Measurements from ENCODE around the gene GNB1L. TPM values are rescaled to one million over a fixed set of nuclear protein-coding genes. Genes with fewer than 3 reads are reported as not detected.

The GNB1L gene
- total and polyA plus RNA-seq, 10 of the 15 experiments (the other 5 are each of a cell fraction or from before 2014, with no cell fraction given), result 0.21 to 19.4 (median 6.8) TPM

DNA sequence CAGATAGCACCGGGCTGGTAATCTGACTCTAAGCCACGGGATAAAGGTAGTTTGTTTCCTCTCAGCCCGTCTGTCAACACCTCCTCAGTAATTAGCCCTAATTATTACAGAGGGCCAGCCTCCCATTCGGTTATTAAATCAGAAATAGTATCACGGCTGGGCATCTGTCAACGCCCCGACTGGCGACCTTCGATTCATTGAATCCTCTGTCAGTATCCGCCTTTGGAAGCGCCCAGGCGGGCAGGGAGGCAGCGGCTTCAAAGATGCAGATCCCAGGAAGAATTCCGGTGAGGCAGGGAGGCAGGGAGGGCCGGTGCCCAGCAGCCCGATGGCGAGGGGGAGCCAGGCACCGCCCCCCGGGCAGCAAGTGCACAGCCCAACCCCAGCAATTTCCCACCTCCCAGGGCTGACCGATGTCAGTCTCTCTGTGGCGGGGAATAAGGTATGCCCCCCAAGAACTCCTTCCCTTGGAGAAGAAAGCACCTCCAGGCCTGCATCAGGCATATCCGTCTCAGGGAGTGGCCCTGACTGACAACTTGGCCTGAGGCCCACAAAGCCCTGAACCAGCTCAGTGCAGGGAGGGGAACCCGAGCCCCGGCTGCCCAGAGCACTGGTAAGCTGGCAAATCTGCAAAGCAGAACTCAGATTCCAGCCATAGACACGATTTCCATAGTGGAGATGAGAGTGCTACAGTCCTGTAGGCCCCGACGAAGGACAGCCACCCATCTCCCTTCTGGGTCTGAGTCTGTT is 11.4 kb downstream of the GNB1L start:
- Histone ChIP-seq H3K27ac (ENCODE audit: control insufficient read depth, insufficient read depth) (no peak overlapping the region), H3K4me3 (no peak overlapping the region), H3K27me3 (replicated peaks in 1 of 2; ENCODE audit: control insufficient read depth in 2 of 2, insufficient read depth in 2 of 2, low read length in 1 of 2) (no peaks in the 10 kb centered on the region), H3K4me2 (ENCODE audit: control insufficient read depth, insufficient read depth) (no peak overlapping the region), H2AFZ (ENCODE audit: control insufficient read depth, low read depth, low read length) (no peak overlapping the region), H3K4me1 (ENCODE audit: control insufficient read depth, insufficient read depth, low read length) (no peaks in the 10 kb centered on the region; the same call in none of the 2 replicates), H3K9me3 (replicated peaks; ENCODE audit: control insufficient read depth, insufficient read depth, low read length) (no peaks in the 10 kb centered on the region; the same call in 2 of the 3 replicates), H3K9ac (ENCODE audit: control insufficient read depth, insufficient read depth, low read length) (no peak overlapping the region), H3K36me3 (ENCODE audit: control insufficient read depth in 2 of 2, insufficient read depth in 2 of 2, low read length in 1 of 2) (no peaks in the 10 kb centered on the region; a peak in 1 of 4 replicates), H4K20me1 (ENCODE audit: control insufficient read depth, insufficient read depth) (no peaks in the 10 kb centered on the region), H3K79me2 (ENCODE audit: control insufficient read depth, insufficient read depth, low read length) (no peaks in the 10 kb centered on the region)
- 91% methylated on average over 23 of the region's 27 CpGs for WGBS (ENCODE audit: insufficient coverage, insufficient replicate concordance, low lambda C conversion rate, missing lambda C conversion rate)
- no peak for FAIRE-seq
- SMC1A ChIA-PET (ENCODE audit: uncharacterized antibody, unreplicated experiment), result no interaction called here
- intact Hi-C loops (cut with micrococcal nuclease; ENCODE audit: unreplicated experiment) (no loop called here), in situ Hi-C loops (cut with MboI) (no loop called here)
- CTCF ChIA-PET, result no interaction called here
- TF ChIP-seq, protein P1, sequence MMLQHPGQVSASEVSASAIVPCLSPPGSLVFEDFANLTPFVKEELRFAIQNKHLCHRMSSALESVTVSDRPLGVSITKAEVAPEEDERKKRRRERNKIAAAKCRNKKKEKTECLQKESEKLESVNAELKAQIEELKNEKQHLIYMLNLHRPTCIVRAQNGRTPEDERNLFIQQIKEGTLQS (IDR thresholded peaks at IDR 0.05; ENCODE audit: borderline replicate concordance, extremely low read depth, low read depth, low read length), result no peak
- TF ChIP-seq CBX5 (IDR thresholded peaks at IDR 0.05; ENCODE audit: low read depth) (no peak), FOXK2 (IDR thresholded peaks at IDR 0.05) (no peak), PAX8 (IDR thresholded peaks at IDR 0.05) (no peak), POLR2AphosphoS2 (IDR thresholded peaks at IDR 0.05; ENCODE audit: low read depth, low read length) (no peak)
- TF ChIP-seq, protein P2, sequence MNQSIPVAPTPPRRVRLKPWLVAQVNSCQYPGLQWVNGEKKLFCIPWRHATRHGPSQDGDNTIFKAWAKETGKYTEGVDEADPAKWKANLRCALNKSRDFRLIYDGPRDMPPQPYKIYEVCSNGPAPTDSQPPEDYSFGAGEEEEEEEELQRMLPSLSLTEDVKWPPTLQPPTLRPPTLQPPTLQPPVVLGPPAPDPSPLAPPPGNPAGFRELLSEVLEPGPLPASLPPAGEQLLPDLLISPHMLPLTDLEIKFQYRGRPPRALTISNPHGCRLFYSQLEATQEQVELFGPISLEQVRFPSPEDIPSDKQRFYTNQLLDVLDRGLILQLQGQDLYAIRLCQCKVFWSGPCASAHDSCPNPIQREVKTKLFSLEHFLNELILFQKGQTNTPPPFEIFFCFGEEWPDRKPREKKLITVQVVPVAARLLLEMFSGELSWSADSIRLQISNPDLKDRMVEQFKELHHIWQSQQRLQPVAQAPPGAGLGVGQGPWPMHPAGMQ (IDR thresholded peaks at IDR 0.05; ENCODE audit: borderline replicate concordance), result no peak
- BruUV-seq (replicated peaks), result no TSS peak
- RAD21 ChIA-PET (ENCODE audit: unreplicated experiment), result no interaction called here
- no peak for DNase-seq (ENCODE audit: low read depth, low spot score)
- ATAC-seq, result no peak
- POLR2A ChIA-PET, result no interaction called here

Measured in GM12878 (cell line).